Measurements from ENCODE around the gene RIMBP2.

RIMBP2 gene

DNA sequence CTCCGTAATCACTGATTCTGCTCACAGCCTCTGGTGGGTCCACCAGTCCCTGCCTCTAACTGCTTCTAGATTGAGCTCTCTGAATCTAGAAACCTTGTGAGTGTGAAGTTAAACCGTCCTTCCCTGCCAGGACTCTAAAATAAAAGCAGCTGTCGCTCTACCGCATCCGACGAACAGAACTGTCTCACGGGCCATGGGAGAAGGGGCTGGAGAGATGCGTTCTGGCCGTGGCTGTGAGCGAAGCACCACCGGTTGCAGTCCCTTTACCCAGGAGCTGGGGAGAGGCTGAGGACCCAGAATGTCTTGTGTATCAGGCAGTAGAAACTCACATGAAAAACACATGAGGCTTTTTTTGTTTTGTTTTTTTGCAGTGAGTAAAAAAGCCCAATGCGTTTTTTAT is 218.8 kb downstream of the RIMBP2 start:
- no peak for DNase-seq

DNA sequence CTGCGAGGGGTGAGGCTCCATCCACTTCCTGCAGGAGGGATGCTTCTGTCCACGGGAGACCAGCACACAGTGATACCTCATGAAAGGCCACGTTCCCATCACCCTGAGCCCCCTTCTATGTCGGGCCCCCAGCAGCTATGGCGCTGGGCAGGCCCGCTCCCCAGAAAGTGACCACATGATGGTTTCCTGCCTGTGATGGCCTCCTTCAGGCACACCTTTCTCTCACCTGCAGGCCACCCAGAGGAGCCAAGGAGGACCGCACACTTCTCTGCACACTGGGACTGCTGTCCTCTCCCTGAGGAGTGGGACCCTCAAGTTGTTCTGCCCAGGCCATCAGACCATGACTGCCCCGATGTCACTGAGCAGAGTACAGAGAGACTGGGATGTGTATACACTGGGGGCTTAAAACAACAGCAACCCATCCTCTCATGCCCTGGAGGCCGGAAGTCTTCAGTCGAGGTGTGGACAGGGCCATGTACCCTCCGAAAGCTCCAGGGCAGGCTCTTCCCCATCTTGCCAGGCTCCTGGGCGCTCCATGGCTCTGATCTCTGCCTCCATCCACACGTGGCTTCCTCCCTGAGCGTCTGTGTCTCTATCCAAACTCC is 219.5 kb downstream of the RIMBP2 start:
- no peak for DNase-seq

DNA sequence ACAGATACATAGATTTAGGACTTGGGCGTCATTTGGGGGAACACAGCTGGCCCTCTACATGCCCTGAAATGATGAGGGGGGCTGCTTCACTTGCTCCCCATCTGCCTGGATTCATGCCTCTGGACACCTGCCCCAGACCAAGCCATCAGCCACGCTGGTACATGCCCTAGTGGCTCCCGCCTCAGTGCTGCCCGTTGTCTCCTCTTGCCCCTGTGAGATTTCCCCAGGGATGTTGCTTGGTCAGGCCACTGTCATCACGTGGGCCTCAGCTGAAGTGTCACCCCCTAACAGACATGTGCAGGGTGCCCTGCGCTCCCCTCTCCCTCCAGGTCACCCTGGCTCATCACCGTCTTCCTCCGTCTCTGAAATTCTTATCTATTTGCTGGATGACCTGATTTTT is 220.9 kb downstream of the RIMBP2 start:
- DNase-seq, result no peak

DNA sequence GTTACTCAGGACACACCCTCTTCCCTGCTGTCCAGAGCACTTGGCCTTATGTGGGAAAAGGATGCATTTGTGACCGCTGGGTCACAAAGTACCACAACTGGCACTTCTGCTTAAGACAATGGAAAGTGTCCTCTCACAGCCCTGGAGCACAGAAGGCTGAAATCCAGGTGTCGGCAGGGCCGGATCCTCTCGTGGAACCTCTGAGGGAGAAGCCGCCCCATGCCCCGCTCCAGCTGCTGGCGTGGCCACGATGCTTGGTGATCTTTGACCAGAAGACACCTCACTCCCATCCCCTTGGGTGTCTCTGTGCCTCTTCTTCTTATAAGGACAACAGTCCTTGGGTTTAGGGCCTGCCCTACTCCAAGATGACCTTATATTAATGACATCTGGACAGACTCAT is 221.4 kb downstream of the RIMBP2 start:
- no peak for DNase-seq

DNA sequence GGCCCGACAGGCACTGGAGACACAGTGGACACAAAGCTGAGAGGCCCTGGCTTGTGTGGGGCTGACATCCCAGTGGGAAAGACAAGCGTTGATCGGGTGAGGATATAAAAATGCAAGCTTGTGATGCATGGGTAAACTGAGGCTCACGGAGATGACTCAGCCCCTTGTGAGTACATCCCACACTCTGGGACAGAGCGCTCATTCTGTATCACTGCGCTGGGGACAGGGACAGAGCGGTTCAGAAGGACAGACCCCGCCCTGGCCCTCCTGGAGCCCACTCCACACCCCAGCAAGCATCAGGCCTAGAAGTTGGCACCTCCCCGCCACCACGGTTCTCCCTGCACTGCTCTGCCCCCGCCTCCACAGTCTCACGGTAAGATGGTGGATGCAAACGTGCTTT is 222.1 kb downstream of the RIMBP2 start:
- DNase-seq, result no peak

DNA sequence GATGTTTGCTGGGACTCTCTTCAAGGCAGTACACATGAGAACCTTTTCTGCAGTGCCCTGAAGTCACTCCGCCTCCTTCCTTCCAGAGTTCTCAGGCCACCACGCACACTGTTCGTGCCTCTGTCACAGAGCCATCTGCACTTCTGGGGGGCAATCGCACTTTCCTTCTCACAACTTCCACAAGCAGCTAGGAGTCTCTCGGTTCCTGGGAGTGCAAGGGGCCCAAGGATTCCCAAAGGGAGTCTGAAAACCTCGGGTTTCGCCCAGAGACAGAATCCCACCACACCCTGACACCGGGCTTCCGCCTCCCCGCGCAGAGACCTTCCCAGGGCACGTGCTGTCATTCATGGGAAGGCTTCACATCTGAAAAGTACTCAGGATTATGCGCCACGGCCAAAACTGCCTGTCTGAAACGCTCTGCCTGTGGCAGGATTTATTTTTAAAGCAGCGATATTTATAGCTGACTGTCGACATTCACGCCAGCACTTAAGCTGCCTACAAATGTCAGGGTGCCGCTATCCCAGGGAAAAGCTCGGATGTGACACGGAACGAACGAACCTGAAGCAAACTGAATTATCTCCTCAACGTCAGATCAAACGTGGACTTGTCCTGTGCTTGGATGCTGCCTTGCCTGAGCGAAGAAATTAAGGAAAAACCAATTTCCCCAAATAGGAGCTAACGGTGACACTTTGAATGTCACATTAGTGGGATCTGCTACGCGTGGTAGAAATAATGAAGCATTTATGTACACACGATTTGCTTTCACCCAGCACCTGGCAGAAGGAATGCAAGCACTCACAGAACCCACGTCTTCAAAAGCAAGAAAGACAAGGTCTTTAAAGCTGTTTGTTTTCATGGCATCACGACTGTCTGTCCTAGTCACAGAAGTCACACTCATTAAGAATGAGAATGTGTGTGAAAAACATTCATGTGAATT is 224.4 kb downstream of the RIMBP2 start:
- DNase-seq, result no peak

DNA sequence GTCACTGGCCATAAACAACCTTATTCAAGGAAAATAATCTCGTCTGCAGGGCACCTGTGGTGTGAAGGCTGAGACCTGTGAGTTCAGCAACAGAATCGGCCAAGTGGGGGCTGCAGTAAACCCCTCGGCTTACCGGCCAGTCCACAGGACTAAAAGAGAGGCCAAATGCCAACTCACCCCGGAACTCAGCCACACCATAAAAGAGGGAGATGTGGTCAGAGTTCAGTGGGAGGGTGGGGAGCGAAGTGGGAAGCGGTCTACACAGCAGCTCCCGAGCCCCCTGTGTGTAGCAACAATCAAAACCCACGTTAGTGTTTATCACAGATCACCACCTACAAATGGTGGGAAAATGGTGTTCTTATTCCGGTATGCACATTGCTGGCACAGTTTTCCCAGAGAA is 225.4 kb downstream of the RIMBP2 start:
- DNase-seq, result no peak

DNA sequence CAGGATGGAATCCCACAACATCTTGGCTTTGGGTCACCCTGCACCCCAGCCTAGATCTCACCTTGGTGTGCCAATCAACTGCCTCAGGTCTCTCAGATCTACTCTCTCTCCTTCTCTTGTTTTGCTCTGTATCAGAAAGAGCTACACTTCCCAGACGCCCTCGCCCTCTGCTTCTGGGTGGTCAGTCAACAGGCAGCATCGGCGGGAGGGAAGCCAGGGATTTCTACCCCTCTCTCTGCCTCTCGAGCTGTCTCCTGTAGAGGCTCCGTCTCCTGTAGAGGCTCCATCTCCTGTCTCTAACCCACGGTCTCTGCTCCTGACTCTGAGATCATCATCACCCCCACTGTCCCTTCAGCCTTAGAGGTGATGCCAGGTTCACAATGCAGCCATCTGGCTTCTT is 226.8 kb downstream of the RIMBP2 start:
- DNase-seq, result no peak

DNA sequence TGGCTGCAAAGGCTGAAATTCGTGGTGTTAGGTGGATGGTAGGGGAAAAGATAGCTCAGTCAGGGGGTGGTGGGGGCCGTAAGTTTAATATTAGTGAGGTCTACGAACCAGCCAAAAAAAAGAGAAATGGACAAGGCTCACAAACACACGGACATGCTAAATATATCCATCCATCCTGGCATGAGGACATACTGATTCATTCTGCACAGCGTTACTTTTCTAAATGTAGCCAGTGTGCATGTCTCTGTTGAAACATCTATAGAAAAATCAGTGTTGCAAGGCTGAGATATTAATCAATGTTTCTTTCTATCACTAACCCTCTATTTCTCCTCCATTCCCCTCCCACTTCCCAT is 227.8 kb downstream of the RIMBP2 start:
- DNase-seq, result no peak

DNA sequence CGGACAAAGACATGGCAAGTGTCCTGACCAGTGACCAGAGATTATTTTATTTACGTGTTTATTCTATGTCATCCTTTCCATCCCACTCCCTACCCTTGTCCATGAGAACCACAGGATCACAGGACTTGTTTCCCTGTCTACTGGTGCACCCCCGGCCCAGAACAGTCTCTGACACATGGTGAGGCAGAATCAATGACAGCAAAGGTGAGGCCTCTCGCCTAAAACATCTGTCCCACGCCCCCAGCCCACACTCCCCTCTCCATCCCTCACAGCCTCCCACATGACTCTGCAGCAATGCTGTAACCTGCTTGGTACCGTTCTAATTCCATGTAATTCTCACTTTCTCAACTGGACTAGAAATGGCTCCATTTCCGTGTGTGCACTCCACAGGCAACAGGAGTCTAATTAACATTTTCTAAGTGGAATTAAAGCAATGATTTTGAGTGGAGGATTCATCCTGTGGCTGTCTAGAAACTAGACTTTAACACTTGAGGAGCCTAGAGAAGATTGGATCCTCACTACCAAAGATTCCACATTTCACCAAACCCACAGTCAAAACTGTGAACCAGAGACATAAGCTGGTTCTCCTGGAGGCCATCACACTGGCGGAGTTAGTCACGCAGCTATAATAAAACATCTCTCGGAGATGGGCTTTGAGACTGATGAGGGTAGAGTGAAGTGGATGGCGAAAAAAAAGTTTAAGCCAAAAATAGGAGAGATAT is 228.3 kb downstream of the RIMBP2 start:
- no peak for DNase-seq

DNA sequence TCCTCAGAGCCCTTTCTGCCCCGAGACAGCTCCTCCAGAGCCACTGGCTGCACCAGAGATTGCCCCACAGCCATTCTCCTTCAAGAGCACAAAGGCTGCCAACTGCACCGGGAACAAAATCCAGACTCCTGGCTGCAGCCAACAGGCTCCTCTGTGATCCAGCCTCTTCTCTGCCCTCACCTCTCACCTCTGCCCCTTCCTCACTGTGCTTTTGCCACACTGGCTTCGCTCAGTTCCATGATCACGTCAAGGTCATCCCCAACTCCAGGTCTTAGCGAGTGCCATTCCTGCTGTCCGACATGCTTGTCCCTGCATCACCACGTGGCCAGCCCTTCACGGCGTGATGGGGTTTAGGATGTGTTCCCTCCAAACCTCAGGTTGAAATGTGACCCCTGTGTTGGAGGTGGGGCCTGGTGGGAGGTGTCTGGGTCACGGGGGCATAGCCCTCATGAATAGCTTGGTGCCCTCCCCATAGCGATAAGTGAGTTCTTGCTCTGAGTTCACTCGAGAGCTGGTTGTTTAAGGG is 229.1 kb downstream of the RIMBP2 start:
- DNase-seq, result no peak

DNA sequence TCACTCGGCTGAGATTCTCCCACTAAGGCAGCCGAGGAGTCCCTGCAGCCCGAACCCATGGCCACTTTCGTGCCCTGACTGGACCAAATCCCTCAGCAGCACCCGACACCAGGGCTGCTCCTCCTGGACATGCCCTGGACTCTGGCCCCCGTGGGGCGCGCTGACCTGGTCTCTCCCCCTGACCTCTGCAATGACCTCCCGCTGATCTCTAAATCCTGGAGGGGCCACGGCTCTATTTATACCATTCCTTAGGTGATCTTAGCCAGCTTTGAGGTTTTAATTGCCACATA is 230.0 kb downstream of the RIMBP2 start:
- no peak for DNase-seq

DNA sequence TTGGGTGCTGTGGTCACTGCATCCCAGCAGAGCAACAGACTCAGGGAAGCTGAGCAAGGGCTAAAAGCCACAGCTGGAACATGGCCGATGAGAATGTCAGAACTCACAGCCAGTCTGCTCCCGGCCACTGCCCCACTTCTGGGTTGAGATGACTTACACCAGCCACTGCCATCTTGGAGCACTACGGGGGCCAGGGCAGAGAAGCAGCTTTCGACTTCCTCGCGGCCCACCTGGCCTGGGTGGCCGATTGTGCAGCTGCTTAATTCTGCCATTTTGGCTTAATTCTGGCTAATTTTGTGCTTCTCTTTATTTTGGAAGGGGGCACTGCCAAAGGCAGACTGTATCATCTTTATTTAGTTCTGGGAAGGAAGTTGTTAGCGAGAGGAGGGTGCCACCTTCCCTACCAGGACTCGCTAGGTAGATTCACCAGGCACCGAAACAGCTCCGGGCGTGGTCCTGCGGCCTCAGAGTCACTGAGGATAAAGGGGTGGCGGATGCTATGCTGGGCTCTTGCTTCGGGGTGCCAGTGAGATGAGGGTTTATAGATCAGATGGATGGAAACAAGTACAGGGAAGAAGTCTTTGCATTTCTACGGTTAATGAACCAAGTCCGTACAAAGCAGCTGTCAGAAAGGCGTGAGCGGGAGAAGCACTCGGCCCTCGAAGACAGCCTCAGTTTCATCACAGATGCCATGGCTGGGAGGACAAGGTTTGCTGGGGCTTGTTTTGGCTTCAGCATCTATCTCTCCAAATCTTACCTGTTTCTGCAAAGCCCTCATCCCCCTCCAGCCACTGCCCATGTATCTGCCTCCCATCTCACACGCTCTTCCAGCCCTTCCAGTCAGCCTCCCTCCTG is 230.6 kb downstream of the RIMBP2 start:
- no peak for DNase-seq

DNA sequence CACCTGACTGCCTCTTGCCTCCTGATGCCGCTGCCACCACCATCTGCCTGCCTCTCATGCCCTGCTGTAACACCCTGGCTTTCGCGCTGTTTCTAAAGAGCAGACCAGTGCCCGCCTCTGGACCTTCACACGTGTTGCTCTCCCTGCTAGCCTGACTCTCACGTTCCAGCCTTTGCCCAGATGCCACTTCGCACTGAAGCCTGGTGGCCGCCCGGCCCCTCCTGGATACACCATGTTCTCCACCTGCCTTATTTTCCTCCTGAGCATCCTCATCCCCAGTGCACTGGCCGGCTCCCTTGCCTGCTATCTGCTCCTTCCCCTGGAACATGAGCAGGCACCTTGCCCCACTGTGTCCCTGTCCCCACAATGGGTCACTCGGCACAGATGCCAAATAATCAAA is 231.9 kb downstream of the RIMBP2 start:
- DNase-seq, result no peak

DNA sequence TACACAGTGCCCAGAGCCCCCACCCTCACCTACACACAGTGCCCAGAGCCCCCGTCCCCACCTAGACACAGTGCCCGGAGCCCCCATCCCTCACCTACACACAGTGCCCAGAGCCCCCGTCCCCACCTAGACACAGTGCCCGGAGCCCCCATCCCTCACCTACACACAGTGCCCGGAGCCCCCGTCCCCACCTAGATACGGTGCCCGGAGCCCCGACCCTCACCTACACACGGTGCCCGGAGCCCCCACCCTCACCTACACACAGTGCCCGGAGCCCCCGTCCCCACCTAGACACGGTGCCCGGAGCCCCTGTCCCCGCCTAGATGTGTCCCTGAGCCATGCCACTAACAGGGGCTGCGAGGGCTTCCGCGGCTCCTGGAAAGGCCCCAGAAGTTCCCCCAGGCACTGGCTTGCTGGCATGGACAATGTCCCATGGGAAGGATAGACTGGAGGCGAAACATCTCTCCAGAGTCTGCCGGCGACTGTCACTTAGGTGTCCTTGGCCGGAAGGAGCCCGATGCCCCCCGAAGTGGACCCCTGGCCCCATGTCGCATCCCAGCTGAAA is 232.4 kb downstream of the RIMBP2 start:
- no peak for DNase-seq

DNA sequence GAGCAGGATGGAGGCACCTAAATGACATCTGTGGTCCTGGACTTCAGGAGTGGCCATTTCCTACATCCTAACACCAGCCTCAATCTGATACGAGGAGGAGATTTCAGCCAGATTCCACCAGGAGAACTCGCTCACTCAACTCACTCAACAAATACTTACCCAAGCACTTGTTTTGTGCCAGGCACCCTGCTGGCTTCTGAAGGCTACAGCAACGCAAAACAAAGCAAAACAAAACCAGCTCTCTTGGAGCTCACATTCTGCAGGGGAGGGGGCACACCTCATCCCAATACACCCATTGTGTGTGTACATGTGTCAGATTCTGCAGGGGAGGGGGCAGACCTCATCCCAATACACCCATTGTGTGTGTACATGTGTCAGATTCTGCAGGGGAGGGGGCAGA is 233.7 kb downstream of the RIMBP2 start:
- DNase-seq, result no peak

DNA sequence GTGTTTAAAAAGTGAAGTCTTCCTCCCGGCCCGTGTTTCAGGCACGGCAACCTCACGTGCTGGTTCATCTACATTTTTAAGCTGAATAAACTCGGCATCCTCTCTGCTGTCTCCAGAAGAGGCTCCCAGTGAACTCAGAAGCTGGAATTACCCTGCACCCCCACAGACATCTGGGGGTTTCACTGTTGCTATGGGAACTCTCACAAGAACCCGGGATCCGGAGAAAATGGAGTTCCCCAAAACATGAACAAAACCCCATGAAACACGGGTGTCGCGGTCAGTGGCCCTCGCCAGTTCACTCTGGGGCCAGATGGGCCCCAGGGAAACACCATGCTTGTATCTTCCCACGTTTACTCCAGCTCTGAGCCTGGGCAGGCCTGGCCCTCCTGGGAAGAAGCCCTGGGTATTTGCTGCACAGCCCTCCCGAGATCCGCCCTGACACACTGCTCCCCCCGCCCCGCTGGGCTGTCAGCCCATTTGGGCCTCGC is 234.7 kb downstream of the RIMBP2 start:
- no peak for DNase-seq

DNA sequence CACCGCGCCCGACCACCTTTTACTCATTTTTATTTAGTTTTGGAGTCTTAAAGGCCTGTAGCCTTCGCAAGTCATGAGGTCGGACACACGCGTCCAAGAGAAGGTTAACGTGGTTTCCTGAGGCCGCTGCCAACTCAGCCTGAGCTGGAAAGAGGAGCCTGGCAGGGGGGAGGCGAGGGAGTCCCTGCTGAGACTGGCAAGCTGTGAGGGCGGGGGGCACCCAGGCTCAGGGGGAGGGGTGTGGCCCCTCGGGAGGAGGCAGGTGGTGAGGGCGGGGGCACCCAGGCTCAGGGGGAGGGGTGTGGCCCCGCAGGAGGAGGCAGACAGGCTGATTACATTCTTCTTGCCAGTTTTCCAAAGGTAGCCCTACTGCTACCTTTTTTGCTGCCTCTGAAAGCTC is 235.2 kb downstream of the RIMBP2 start:
- DNase-seq, result no peak

DNA sequence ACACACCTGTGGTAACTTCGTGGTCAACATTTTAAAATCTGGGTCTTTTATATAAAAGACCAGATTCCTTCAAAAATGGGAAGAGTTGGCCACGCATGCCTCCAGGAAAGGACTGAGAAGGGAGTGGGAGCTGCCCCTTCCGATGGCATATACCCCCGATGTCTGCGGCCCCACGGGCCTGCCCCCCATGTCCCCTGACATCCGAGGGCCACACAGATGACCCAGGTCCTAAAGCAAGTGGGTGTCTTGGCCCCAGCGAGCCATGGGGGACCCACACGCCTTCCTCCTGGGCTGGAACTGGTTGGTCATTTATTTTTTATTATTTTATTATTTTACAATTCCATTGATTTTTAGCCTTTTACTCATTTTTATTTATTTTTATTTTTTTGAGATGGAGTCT is 235.9 kb downstream of the RIMBP2 start:
- no peak for DNase-seq

DNA sequence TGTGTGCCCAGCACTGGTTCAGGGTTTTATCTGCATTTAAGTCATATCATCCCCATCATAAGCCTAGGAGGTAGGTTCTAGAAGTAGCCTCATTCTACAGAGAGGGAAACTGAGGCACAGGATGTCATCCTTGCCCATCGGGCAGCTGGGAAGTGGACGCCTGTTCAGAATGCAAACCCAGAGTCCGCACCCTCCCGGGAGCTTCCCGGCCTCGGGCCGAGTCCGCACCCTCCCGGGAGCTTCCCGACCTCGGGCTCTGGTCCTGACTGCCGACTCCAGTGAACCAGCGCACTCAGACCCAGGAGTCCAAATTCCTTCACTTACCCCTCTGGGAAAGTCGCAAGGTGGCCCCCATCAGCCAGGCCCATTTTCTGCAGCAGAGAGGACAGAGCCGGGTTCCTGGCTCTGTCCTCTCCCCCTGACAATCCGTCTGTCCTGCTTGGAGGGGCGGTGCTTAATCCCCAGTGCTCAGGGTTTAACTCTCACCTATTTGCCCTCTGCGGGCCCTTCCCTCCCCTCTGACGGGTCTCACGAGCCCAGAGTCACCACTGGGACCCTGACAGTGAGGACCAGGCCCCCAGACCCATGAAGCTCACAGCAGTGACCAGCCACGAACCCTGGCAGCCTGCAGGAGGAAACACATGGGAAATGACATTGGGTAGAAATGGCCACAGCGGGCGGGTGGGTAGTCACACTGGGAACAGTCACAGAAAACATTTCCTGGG is 236.5 kb downstream of the RIMBP2 start:
- no peak for DNase-seq

DNA sequence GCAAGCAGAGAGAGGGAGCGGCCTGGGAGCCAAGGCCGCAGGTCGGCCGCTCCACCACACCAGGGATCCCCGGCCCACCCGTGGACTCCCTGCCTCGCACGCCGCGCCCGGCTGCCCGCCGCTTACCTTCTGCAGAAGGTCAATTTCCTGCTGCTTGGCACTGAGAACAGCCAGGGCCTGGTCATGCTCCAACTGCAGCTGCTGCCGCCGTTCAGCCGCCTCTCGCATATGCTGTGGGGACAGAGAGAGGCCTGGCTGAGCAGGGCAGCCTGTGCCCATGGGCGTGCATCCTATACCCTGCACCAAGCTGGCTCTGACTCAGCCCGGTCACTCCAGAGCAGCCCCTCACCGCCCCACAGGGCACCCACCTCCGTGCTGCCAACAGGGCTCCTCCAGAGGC is 237.3 kb downstream of the RIMBP2 start:
- no peak for DNase-seq

DNA sequence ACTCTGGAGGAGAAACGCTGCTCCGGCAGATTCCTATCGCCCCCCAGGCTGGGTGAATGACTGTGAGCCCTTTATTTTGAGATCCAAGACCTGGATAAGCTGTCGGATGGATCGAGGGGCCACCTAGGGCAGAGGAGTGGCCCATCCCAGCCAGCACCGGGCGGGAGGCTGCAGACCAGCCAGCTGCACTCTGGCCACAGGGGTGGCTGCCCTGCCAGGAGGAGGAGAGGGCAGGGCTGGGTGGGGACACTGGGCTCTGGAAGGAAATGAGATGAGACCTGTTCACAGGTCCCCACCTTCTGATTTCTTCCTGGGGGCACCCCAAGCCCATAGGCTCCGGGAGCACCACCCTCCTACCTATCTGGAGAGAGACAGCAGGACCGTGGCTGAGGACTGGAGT is 238.4 kb downstream of the RIMBP2 start:
- no peak for DNase-seq
